Tibial artery (tissue), 4 donors: ENCODE data around the gene ALPK3.
A peak's percentile ranks its signal among the peaks of the same experiment; 100 is the strongest.

Experiments
- DNase-seq, 2 donors: peaks; one replicate each; pipeline ENCODE4 v3.0.0-alpha.2; 2019
- H3K27ac ChIP-seq, 2 donors: fragments of 200-600 bp; sonication (generic) in 1 of 2; 1 replicate in 1 of 2; 2 replicates in 1 of 2; pipeline ENCODE4 v1.5.1; 2018 to 2019; ENCODE audit warnings: mild to moderate bottlenecking in 1 of 2
- H3K27me3 ChIP-seq, 2 donors: fragments of 200-600 bp; sonication (generic) in 1 of 2; one replicate each; pipeline versions ENCODE4 v1.5.1 to v1.6.0; 2016 to 2019
- H3K36me3 ChIP-seq, 3 donors: fragments of 200-600 bp; sonication (generic) in 2 of 3; one replicate each; pipeline ENCODE4 v1.5.1; 2016 to 2019; ENCODE audit warnings: mild to moderate bottlenecking in 2 of 3
- H3K4me1 ChIP-seq, 4 donors: fragments of 200-600 bp; sonication (generic) in 2 of 4; 1 replicate in 3 of 4; 2 replicates in 1 of 4; pipeline ENCODE4 v1.5.1; 2016 to 2019
- H3K4me3 ChIP-seq, 2 donors: fragments of 200-600 bp; sonication (generic) in 1 of 2; 1 replicate in 1 of 2; 2 replicates in 1 of 2; pipeline ENCODE4 v1.5.1; 2018 to 2019; ENCODE audit warnings: mild to moderate bottlenecking in 2 of 2
- H3K9me3 ChIP-seq, 3 donors: fragments of 200-600 bp; sonication (generic) in 1 of 3; one replicate each; pipeline ENCODE4 v1.5.1; 2016 to 2019
- intact Hi-C: fragments of 100-400 bp; cut with DNase I; formaldehyde crosslinking; loops from one replicate; pipeline ENCODE4 v1.15.0; 2023; ENCODE audit warnings: low total_unique reads
- TF ChIP-seq, protein P1 (sequence below), 2 experiments: fragments of 200-600 bp in 1 of 2; fragments of 450-650 bp in 1 of 2; IDR thresholded peaks; one replicate each; pipeline ENCODE4 v1.5.1; 2017 to 2019; ENCODE audit warnings: antibody characterized with exemption in 2 of 2, mild to moderate bottlenecking in 1 of 2, moderate library complexity in 1 of 2

Gene ALPK3

DNA sequence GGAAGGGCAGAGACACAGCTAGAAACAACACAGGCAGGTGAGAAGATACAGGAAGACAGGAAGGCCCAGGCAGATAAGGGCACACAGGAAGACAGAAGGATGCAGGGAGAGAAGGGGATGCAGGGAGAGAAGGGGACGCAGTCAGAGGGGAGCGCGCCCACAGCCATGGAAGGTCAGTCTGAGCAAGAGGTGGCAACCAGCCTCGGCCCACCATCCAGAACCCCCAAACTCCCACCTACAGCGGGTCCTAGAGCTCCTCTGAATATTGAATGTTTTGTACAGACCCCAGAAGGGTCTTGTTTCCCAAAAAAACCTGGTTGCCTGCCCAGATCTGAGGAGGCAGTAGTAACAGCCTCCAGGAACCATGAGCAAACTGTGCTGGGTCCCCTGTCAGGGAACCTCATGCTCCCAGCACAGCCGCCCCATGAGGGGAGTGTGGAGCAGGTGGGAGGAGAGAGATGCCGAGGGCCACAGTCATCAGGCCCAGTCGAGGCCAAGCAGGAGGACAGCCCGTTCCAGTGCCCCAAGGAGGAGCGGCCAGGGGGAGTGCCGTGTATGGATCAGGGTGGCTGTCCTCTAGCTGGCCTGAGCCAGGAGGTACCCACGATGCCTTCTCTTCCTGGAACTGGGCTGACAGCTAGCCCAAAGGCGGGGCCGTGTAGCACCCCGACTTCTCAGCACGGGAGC lies 39.7 kb downstream of the ALPK3 start:
- Histone ChIP-seq H3K4me3 (no peak overlapping the region), H3K27me3 (no peaks in the 10 kb centered on the region), H3K9me3 (no peaks in the 10 kb centered on the region), H3K36me3 (peaks cover 33 to 41% (median 35%) of the 10 kb centered on the region in 3 donors), H3K27ac (no peak overlapping the region), H3K4me1 (peaks cover 0 to 5% (median 2%) of the 10 kb centered on the region in 4 donors)
- intact Hi-C loops, result no loop called here
- TF ChIP-seq, protein P1, sequence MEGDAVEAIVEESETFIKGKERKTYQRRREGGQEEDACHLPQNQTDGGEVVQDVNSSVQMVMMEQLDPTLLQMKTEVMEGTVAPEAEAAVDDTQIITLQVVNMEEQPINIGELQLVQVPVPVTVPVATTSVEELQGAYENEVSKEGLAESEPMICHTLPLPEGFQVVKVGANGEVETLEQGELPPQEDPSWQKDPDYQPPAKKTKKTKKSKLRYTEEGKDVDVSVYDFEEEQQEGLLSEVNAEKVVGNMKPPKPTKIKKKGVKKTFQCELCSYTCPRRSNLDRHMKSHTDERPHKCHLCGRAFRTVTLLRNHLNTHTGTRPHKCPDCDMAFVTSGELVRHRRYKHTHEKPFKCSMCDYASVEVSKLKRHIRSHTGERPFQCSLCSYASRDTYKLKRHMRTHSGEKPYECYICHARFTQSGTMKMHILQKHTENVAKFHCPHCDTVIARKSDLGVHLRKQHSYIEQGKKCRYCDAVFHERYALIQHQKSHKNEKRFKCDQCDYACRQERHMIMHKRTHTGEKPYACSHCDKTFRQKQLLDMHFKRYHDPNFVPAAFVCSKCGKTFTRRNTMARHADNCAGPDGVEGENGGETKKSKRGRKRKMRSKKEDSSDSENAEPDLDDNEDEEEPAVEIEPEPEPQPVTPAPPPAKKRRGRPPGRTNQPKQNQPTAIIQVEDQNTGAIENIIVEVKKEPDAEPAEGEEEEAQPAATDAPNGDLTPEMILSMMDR (IDR thresholded peaks at IDR 0.05), result no peak
- no peak for DNase-seq

DNA sequence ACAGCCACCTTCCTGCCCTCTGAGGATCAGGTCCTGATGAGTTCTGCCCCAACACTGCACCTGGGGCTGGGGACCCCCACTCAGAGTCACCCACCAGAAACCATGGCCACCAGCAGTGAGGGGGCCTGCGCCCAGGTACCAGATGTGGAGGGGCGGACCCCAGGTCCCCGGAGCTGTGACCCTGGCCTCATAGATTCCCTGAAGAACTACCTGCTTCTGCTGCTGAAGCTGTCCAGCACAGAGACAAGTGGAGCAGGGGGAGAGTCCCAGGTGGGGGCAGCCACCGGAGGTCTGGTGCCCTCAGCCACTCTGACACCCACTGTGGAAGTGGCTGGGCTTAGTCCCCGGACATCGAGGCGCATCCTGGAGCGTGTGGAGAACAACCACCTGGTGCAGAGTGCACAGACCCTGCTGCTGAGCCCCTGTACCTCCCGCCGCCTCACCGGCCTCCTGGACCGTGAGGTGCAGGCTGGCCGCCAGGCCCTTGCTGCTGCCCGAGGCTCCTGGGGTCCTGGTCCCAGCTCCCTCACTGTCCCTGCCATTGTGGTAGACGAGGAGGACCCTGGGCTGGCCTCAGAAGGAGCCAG lies 40.4 kb downstream of the ALPK3 start:
- TF ChIP-seq, protein P1 (IDR thresholded peaks at IDR 0.05), result no peak
- H3K36me3 ChIP-seq, result peaks cover 33 to 41% (median 38%) of the 10 kb centered on the region in 3 donors
- H3K27me3 ChIP-seq, result no peaks in the 10 kb centered on the region
- H3K4me1 ChIP-seq, result peaks cover 0 to 5% (median 2%) of the 10 kb centered on the region in 4 donors
- H3K4me3 ChIP-seq, result no peak overlapping the region
- intact Hi-C loops, result no loop called here
- H3K9me3 ChIP-seq, result no peaks in the 10 kb centered on the region
- peak overlapping the region in 1 of 2 donors; percentile 5 for H3K27ac ChIP-seq
- DNase-seq, result no peak

DNA sequence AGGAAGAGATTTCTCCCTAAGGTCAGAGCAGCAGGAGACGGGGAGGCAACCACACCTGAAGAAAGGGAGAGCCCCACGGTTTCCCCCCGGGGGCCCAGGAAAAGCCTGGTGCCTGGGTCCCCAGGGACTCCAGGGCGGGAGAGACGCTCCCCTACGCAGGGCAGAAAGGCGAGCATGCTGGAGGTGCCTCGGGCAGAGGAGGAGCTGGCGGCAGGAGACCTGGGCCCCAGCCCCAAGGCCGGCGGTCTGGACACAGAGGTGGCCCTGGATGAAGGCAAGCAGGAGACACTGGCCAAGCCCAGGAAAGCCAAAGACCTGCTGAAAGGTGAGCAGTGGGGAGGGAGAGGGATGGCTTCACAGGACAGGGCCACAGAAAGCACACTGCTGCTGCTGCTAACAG lies 41.1 kb downstream of the ALPK3 start:
- intact Hi-C loops, result no loop called here
- peaks cover 0 to 6% (median 3%) of the 10 kb centered on the region in 4 donors for H3K4me1 ChIP-seq
- TF ChIP-seq, protein P1 (IDR thresholded peaks at IDR 0.05), result no peak
- no peaks in the 10 kb centered on the region for H3K9me3 ChIP-seq
- H3K27me3 ChIP-seq, result no peaks in the 10 kb centered on the region
- H3K27ac ChIP-seq, result peak overlapping the region in 1 of 2 donors; percentile 5
- H3K36me3 ChIP-seq, result peaks cover 33 to 48% (median 44%) of the 10 kb centered on the region in 3 donors
- no peak overlapping the region for H3K4me3 ChIP-seq
- DNase-seq, result no peak

DNA sequence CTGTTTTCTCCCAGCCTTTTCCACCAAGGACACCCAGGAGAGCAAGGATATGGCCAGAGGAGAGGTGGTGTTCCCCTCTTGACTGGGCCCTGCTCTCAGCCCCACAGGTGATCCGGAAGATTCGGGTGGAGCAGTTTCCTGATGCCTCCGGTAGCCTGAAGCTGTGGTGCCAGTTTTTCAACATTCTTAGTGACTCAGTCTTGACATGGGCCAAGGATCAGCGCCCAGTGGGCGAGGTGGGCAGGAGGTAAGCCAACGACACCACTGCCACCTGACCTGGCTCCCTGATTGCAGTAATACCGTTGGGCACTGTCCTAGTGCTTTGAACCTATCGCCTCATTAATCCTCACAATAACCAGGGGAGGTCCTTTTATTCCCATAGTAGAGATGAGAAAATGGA lies 42.0 kb downstream of the ALPK3 start:
- H3K4me3 ChIP-seq, result no peak overlapping the region
- no peak overlapping the region for H3K27ac ChIP-seq
- H3K36me3 ChIP-seq, result peaks cover 33 to 58% (median 44%) of the 10 kb centered on the region in 3 donors
- intact Hi-C loops, result no loop called here
- H3K27me3 ChIP-seq, result no peaks in the 10 kb centered on the region
- no peaks in the 10 kb centered on the region for H3K9me3 ChIP-seq
- DNase-seq, result no peak
- peaks cover 0 to 15% (median 12%) of the 10 kb centered on the region in 4 donors for H3K4me1 ChIP-seq
- TF ChIP-seq, protein P1 (IDR thresholded peaks at IDR 0.05), result no peak

DNA sequence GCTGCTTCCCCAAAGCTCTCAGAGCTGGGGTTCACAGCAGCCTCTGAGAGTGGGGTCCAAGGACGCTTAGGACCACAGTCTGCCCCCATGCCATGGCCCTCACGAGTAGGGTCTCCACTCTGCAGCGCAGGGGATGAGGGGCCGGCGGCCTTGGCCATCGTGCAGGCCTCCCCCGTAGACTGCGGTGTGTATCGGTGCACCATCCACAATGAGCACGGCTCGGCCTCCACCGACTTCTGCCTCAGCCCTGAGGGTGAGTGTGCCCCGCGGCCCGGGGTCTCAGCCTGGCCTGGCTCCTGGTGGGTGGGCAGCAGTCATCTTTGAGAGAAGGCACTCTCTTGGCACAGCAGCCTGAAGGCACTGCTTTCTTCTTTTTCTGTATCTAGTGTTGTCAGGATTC lies 42.5 kb downstream of the ALPK3 start:
- no peaks in the 10 kb centered on the region for H3K9me3 ChIP-seq
- intact Hi-C loops, result no loop called here
- H3K36me3 ChIP-seq, result peaks cover 33 to 60% (median 44%) of the 10 kb centered on the region in 3 donors
- H3K4me1 ChIP-seq, result peaks cover 0 to 20% (median 17%) of the 10 kb centered on the region in 4 donors
- no peak overlapping the region for H3K4me3 ChIP-seq
- TF ChIP-seq, protein P1 (IDR thresholded peaks at IDR 0.05), result no peak
- no peak for DNase-seq
- no peak overlapping the region for H3K27ac ChIP-seq
- no peaks in the 10 kb centered on the region for H3K27me3 ChIP-seq
